ENCODE data around the gene PDCD5. TPM values are rescaled to one million over a fixed set of nuclear protein-coding genes. Genes with fewer than 3 reads are reported as not detected.
"Not testable (repeated sequence)": the region's sequence is repeated elsewhere in the genome, so short reads cannot be mapped to it uniquely, and the experiment has no call there.

PDCD5 gene
- total and polyA plus RNA-seq, 12 donors, result 56.4 to 274 (median 106) TPM

DNA sequence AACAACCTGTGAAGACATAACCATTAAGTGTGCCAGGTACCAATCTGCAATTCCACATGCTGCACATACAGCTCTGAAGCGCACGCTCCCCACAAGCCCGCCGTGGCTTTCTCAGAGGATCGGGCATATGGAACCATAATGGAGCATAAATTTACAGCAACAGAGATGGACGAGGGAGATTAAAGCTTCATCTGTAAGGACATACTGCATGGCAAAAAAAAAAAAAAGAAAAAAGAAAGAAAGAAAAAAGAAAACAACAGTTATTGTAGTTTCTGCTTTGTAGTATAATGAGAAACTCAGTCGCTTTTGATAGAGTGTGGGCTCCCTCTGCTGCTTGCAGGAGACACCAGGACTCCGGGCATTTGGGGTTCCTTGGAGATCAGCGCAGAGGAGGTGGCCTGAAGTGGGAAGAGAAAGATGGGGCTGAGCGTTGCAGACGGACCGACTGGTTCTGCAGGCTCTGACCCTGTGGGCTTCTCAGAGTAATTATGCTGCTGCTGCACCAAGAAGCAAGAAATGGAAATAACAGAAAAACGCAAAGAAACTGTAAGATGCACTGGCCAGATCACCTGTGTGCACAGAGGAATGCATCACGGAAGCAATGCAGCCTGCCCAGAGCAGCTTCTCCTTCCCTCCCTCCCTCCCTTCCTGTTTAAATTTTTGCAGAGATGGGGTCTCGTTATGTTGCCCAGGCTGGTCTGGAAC, 10.8 kb upstream of the PDCD5 start:
- no peaks in the 10 kb centered on the region for H3K4me1 ChIP-seq (replicated peaks in 1 of 2)
- H3K27ac ChIP-seq, result no peak overlapping the region
- TF ChIP-seq, protein P1, sequence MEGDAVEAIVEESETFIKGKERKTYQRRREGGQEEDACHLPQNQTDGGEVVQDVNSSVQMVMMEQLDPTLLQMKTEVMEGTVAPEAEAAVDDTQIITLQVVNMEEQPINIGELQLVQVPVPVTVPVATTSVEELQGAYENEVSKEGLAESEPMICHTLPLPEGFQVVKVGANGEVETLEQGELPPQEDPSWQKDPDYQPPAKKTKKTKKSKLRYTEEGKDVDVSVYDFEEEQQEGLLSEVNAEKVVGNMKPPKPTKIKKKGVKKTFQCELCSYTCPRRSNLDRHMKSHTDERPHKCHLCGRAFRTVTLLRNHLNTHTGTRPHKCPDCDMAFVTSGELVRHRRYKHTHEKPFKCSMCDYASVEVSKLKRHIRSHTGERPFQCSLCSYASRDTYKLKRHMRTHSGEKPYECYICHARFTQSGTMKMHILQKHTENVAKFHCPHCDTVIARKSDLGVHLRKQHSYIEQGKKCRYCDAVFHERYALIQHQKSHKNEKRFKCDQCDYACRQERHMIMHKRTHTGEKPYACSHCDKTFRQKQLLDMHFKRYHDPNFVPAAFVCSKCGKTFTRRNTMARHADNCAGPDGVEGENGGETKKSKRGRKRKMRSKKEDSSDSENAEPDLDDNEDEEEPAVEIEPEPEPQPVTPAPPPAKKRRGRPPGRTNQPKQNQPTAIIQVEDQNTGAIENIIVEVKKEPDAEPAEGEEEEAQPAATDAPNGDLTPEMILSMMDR (IDR thresholded peaks at IDR 0.05), result peak; percentile 38 to 91 (median 70)
- TF ChIP-seq POLR2A (IDR thresholded peaks at IDR 0.05), result no peak
- H3K9me3 ChIP-seq (replicated peaks in 1 of 3), result no peaks in the 10 kb centered on the region
- no peaks in the 10 kb centered on the region for H3K27me3 ChIP-seq
- 28 to 36% (median 30%) methylated on average over 15 of the region's 15 CpGs for WGBS, 4 donors
- intact Hi-C loops (cut with DNase I), result loop anchor here in 1 of 2 donors (5.0 kb wide), 2 partner anchors 228 to 283 kb away; no protein-coding TSS in a partner anchor
- no peak overlapping the region for H3K4me3 ChIP-seq
- DNase-seq, result peak; percentile 50 to 87 (median 62)
- H3K36me3 ChIP-seq (replicated peaks in 1 of 2), result no peaks in the 10 kb centered on the region

- not testable (repeated sequence) for H3K27ac ChIP-seq; DNase-seq; H3K27me3 ChIP-seq; H3K4me3 ChIP-seq; H3K9me3 ChIP-seq (replicated peaks in 1 of 3); H3K4me1 ChIP-seq (replicated peaks in 1 of 2); H3K36me3 ChIP-seq (replicated peaks in 1 of 2)
- 73 to 95% (median 80%) methylated on average over 4 to 28 of the region's 36 CpGs for WGBS, 4 donors
- intact Hi-C loops (cut with DNase I), result loop anchor here in 1 of 2 donors (5.0 kb wide), 2 partner anchors 229 to 284 kb away; no protein-coding TSS in a partner anchor
Measured at GRCh38 chr19:32571471-32572075, 9.4 kb upstream of the PDCD5 start.

- not testable (repeated sequence) for H3K9me3 ChIP-seq (replicated peaks in 1 of 3); H3K27ac ChIP-seq; H3K4me1 ChIP-seq (replicated peaks in 1 of 2); H3K27me3 ChIP-seq; H3K36me3 ChIP-seq (replicated peaks in 1 of 2); H3K4me3 ChIP-seq; DNase-seq
- WGBS, 4 donors, result 78 to 86% (median 83%) methylated on average over 19 to 21 of the region's 21 CpGs
- intact Hi-C loops (cut with DNase I), result loop anchor here in 1 of 2 donors (5.0 kb wide), 2 partner anchors 231 to 286 kb away; no protein-coding TSS in a partner anchor
Measured at GRCh38 chr19:32572700-32573491, 8.1 kb upstream of the PDCD5 start.

DNA sequence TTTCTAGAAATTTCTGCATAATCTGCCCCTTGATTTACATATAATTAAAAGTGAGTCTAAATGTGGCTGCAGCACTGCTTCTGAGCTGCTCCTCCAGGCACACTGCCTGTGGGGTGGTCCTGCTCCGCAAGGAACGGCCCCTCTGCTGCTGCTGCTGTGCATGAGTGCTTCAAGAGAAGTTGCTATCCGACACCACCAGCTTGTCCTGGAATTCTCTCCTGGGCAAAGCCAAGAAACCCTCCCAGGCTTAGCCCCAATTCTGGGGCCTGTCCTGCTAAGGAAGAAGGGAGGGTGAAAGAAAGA, 7.5 kb upstream of the PDCD5 start:
- TF ChIP-seq, protein P1 (IDR thresholded peaks at IDR 0.05), result no peak
- Histone ChIP-seq H3K27ac (no peak overlapping the region), H3K36me3 (replicated peaks in 1 of 2) (no peaks in the 10 kb centered on the region), H3K4me3 (no peak overlapping the region), H3K9me3 (replicated peaks in 1 of 3) (no peaks in the 10 kb centered on the region), H3K27me3 (no peaks in the 10 kb centered on the region), H3K4me1 (replicated peaks in 1 of 2) (no peaks in the 10 kb centered on the region)
- intact Hi-C loops (cut with DNase I), result loop anchor here in 1 of 2 donors (5.0 kb wide), 2 partner anchors 231 to 286 kb away; no protein-coding TSS in a partner anchor
- no peak for DNase-seq
- WGBS, 4 donors, result 49 to 81% (median 77%) methylated on average over 3 of the region's 3 CpGs

DNA sequence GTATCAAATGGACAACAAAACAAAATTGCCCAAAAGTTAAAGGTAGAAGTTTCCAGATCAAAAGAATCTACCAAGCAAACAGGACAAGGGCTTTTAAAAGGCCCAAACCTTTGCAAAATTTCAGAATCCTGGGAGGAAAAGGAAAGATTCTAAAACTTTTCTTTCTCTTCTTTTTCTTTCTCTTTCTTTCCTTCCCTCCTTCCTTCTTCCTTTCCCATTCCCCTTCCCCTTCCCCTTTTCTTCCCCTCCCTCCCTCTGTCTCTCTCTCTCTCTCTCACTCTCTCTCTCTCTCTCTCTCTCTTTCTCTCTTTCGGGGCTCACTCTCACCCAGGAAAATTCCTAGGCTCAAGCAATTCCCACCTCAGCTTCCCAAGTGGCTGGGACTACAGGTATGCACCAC, 4.2 kb upstream of the PDCD5 start:
- intact Hi-C loops (cut with DNase I), result no loop called here
- H3K4me3 ChIP-seq, result no peak overlapping the region
- no peaks in the 10 kb centered on the region for H3K9me3 ChIP-seq (replicated peaks in 1 of 3)
- no peaks in the 10 kb centered on the region for H3K27me3 ChIP-seq
- no peak for DNase-seq
- TF ChIP-seq, protein P1 (IDR thresholded peaks at IDR 0.05), result no peak
- no peak for TF ChIP-seq POLR2A (IDR thresholded peaks at IDR 0.05)
- no peaks in the 10 kb centered on the region for H3K36me3 ChIP-seq (replicated peaks in 1 of 2)
- H3K27ac ChIP-seq, result no peak overlapping the region
- WGBS, 4 donors, result 80 to 91% (median 87%) methylated on average over 1 of the region's 1 CpG
- H3K4me1 ChIP-seq (replicated peaks in 1 of 2), result no peaks in the 10 kb centered on the region

All from adrenal gland (tissue), 12 donors.